Ishikawa (cell line): Measurements from ENCODE around the gene FGF1.

Experiments
- CEBPB ChIP-seq: IDR thresholded peaks from 2 replicates; pipeline ENCODE4 v1.6.1; 2012
- CREB1 ChIP-seq: IDR thresholded peaks from 2 replicates; pipeline ENCODE4 v1.6.1; 2012; ENCODE audit warnings: low read depth
- EGR1 ChIP-seq: IDR thresholded peaks from 2 replicates; pipeline ENCODE4 v1.6.1; 2012
- EP300 ChIP-seq: IDR thresholded peaks from 2 replicates; pipeline ENCODE4 v1.6.1; 2012; ENCODE audit warnings: borderline replicate concordance
- FOXM1 ChIP-seq: IDR thresholded peaks from 2 replicates; pipeline ENCODE4 v1.6.1; 2012; ENCODE audit warnings: low read depth, borderline replicate concordance
- MAX ChIP-seq: IDR thresholded peaks from 2 replicates; pipeline ENCODE4 v1.6.1; 2012
- NFIC ChIP-seq: IDR thresholded peaks from 2 replicates; pipeline ENCODE4 v1.6.1; 2012
- RAD21 ChIP-seq: IDR thresholded peaks from 2 replicates; pipeline ENCODE4 v1.6.1; 2012; ENCODE audit warnings: low read depth
- REST ChIP-seq: IDR thresholded peaks from 2 replicates; pipeline ENCODE4 v1.6.1; 2012; ENCODE audit warnings: low read depth, mild to moderate bottlenecking
- TAF1 ChIP-seq: IDR thresholded peaks from 2 replicates; pipeline ENCODE4 v1.6.1; 2012; ENCODE audit warnings: low read depth, mild to moderate bottlenecking
- TCF12 ChIP-seq: IDR thresholded peaks from 2 replicates; pipeline ENCODE4 v1.6.1; 2012; ENCODE audit warnings: low read depth
- TEAD4 ChIP-seq: IDR thresholded peaks from 2 replicates; pipeline ENCODE4 v1.6.1; 2012
- USF1 ChIP-seq: IDR thresholded peaks from 2 replicates; pipeline ENCODE4 v1.6.1; 2012
- YY1 ChIP-seq: IDR thresholded peaks from 2 replicates; pipeline ENCODE4 v1.6.1; 2012; ENCODE audit warnings: low read depth
- ZBTB7A ChIP-seq: IDR thresholded peaks from 2 replicates; pipeline ENCODE4 v1.6.1; 2012; ENCODE audit warnings: low read depth

The FGF1 gene

GRCh38 chr5:142627383-142628217 is 58.3 kb downstream of the FGF1 start:
- TF ChIP-seq YY1 (no peak), EP300 (no peak), TCF12 (no peak)

- TF ChIP-seq MAX (no peak), TEAD4 (no peak), EGR1 (no peak), CREB1 (no peak), REST (no peak), CEBPB (no peak), EP300 (no peak), FOXM1 (no peak), USF1 (no peak), TAF1 (no peak), ZBTB7A (no peak), YY1 (no peak), NFIC (no peak), TCF12 (no peak), RAD21 (no peak)
These were observed 59.1 kb downstream of the FGF1 start for GRCh38 chr5:142626786-142627185.

- TF ChIP-seq RAD21 (no peak), NFIC (no peak), CEBPB (no peak), REST (no peak), TCF12 (no peak), ZBTB7A (no peak), EP300 (no peak), FOXM1 (no peak), EGR1 (no peak), TEAD4 (no peak), CREB1 (no peak), YY1 (no peak), TAF1 (no peak), USF1 (no peak), MAX (no peak)
These were observed 59.8 kb downstream of the FGF1 start for GRCh38 chr5:142626099-142626498.

- TF ChIP-seq ZBTB7A: no peak
- no peak for TF ChIP-seq TCF12
- no peak for TF ChIP-seq CREB1
- TF ChIP-seq MAX: no peak
- no peak for TF ChIP-seq CEBPB
- TF ChIP-seq EGR1: no peak
- no peak for TF ChIP-seq YY1
These were observed 64.7 kb downstream of the FGF1 start for GRCh38 chr5:142621227-142621626.

- TF ChIP-seq REST (no peak), USF1 (no peak), CREB1 (no peak), NFIC (no peak), TEAD4 (no peak), EP300 (no peak), ZBTB7A (no peak), TCF12 (no peak), RAD21 (no peak), MAX (no peak), YY1 (no peak), FOXM1 (no peak), EGR1 (no peak), TAF1 (no peak), CEBPB (no peak)
These were observed 66.1 kb downstream of the FGF1 start for GRCh38 chr5:142619815-142620214.
